ENCODE results near the gene RBP7. TPM values are rescaled to one million over a fixed set of nuclear protein-coding genes. Genes with fewer than 3 reads are reported as not detected.
"Not testable (repeated sequence)": the region's sequence is repeated elsewhere in the genome, so short reads cannot be mapped to it uniquely, and the experiment has no call there.

Gene RBP7
- total RNA-seq, 2 donors from 2014 or later, result not detected

- H3K36me3 Mint-ChIP-seq; H3K9me3 Mint-ChIP-seq; DNase-seq (ENCODE audit: low spot score in 2 of 2); H3K27ac Mint-ChIP-seq; ATAC-seq: not testable (repeated sequence)
These were observed 25.0 kb downstream of the RBP7 start for GRCh38 chr1:10021992-10022391.

GRCh38 chr1:10022656-10023055 is 25.6 kb downstream of the RBP7 start:
- DNase-seq (ENCODE audit: low spot score in 2 of 2), result no peak
- Mint-ChIP-seq H3K9me3 (no peaks in the 10 kb centered on the region), H3K27ac (no peak overlapping the region), H3K36me3 (no peaks in the 10 kb centered on the region)
- no peak for ATAC-seq

- DNase-seq (ENCODE audit: low spot score in 2 of 2) (no peak), ATAC-seq (no peak)
- Mint-ChIP-seq H3K27ac (no peak overlapping the region), H3K36me3 (no peaks in the 10 kb centered on the region), H3K9me3 (no peaks in the 10 kb centered on the region)
These were observed 28.3 kb downstream of the RBP7 start for GRCh38 chr1:10025354-10025753.

- Mint-ChIP-seq H3K27ac (no peak overlapping the region), H3K36me3 (no peaks in the 10 kb centered on the region), H3K9me3 (no peaks in the 10 kb centered on the region)
- ATAC-seq (no peak), DNase-seq (ENCODE audit: low spot score in 2 of 2) (no peak)
These were observed 30.0 kb downstream of the RBP7 start for GRCh38 chr1:10027027-10027426.

- not testable (repeated sequence) for H3K27ac Mint-ChIP-seq, H3K9me3 Mint-ChIP-seq
These were observed 32.0 kb downstream of the RBP7 start for GRCh38 chr1:10028956-10029500.

GRCh38 chr1:10031461-10031860 is 34.4 kb downstream of the RBP7 start:
- H3K36me3 Mint-ChIP-seq, result peaks cover 0 to 9% of the 10 kb centered on the region in 2 donors
- no peak for ATAC-seq
- DNase-seq (ENCODE audit: low spot score in 2 of 2), result no peak
- H3K27ac Mint-ChIP-seq, result no peak overlapping the region
- H3K9me3 Mint-ChIP-seq, result no peaks in the 10 kb centered on the region

More at GRCh38 chr1:10028956-10029500, 32.0 kb downstream of the RBP7 start:
- not testable (repeated sequence) for H3K36me3 Mint-ChIP-seq; DNase-seq (ENCODE audit: low spot score in 2 of 2); ATAC-seq

- ATAC-seq (peak; percentile 96 to 97), DNase-seq (ENCODE audit: low spot score in 2 of 2) (peak; percentile 99 to 100)
- Mint-ChIP-seq H3K36me3 (peaks cover 0 to 9% of the 10 kb centered on the region in 2 donors), H3K9me3 (no peaks in the 10 kb centered on the region), H3K27ac (peak within 1 kb of the TSS; percentile 97 to 98)
These were observed 35.7 kb downstream of the RBP7 start, which contains the start of gene UBE4B for GRCh38 chr1:10032590-10033358. Gene UBE4B (plus strand): TSS chr1:10032958. CDS start chr1:10033671, 713 bp downstream.

GRCh38 chr1:10033359-10033845 is 36.4 kb downstream of the RBP7 start:
- peaks cover 0 to 9% of the 10 kb centered on the region in 2 donors for H3K36me3 Mint-ChIP-seq
- peak in 1 of 2 donors; percentile 35 for DNase-seq (ENCODE audit: low spot score in 2 of 2)
- H3K9me3 Mint-ChIP-seq, result no peaks in the 10 kb centered on the region
- ATAC-seq, result peak; percentile 12 to 30
- H3K27ac Mint-ChIP-seq, result peak overlapping the region; percentile 75 to 98

- Mint-ChIP-seq H3K27ac (no peak overlapping the region), H3K36me3 (no peaks in the 10 kb centered on the region), H3K9me3 (no peaks in the 10 kb centered on the region)
- ATAC-seq, result no peak
- DNase-seq (ENCODE audit: low spot score in 2 of 2), result no peak
These were observed 45.7 kb downstream of the RBP7 start for GRCh38 chr1:10042746-10043145.

GRCh38 chr1:10045480-10046355 is 48.7 kb downstream of the RBP7 start:
- ATAC-seq, result no peak
- no peaks in the 10 kb centered on the region for H3K36me3 Mint-ChIP-seq

GRCh38 chr1:10046356-10047085 is 49.5 kb downstream of the RBP7 start:
- DNase-seq (ENCODE audit: low spot score in 2 of 2) (no peak), ATAC-seq (no peak)
- Mint-ChIP-seq H3K36me3 (no peaks in the 10 kb centered on the region), H3K27ac (no peak overlapping the region), H3K9me3 (no peaks in the 10 kb centered on the region)

More at GRCh38 chr1:10045480-10046355, 48.7 kb downstream of the RBP7 start:
- Mint-ChIP-seq H3K27ac (no peak overlapping the region), H3K9me3 (no peaks in the 10 kb centered on the region)
- DNase-seq (ENCODE audit: low spot score in 2 of 2), result no peak

- H3K36me3 Mint-ChIP-seq, result no peaks in the 10 kb centered on the region
- H3K9me3 Mint-ChIP-seq, result no peaks in the 10 kb centered on the region
- ATAC-seq (no peak), DNase-seq (ENCODE audit: low spot score in 2 of 2) (no peak)
- no peak overlapping the region for H3K27ac Mint-ChIP-seq
These were observed 51.6 kb downstream of the RBP7 start for GRCh38 chr1:10048601-10049000.

GRCh38 chr1:10050611-10051010 is 53.6 kb downstream of the RBP7 start:
- ATAC-seq, result no peak
- no peak for DNase-seq (ENCODE audit: low spot score in 2 of 2)
- Mint-ChIP-seq H3K27ac (no peak overlapping the region), H3K9me3 (no peaks in the 10 kb centered on the region), H3K36me3 (no peaks in the 10 kb centered on the region)

GRCh38 chr1:10051656-10052055 is 54.6 kb downstream of the RBP7 start:
- no peak for DNase-seq (ENCODE audit: low spot score in 2 of 2)

GRCh38 chr1:10052347-10052746 is 55.3 kb downstream of the RBP7 start:
- DNase-seq (ENCODE audit: low spot score in 2 of 2) (no peak), ATAC-seq (no peak)
- H3K27ac Mint-ChIP-seq, result no peak overlapping the region
- no peaks in the 10 kb centered on the region for H3K36me3 Mint-ChIP-seq
- no peaks in the 10 kb centered on the region for H3K9me3 Mint-ChIP-seq

More at GRCh38 chr1:10051656-10052055, 54.6 kb downstream of the RBP7 start:
- no peak overlapping the region for H3K27ac Mint-ChIP-seq
- ATAC-seq, result no peak
- no peaks in the 10 kb centered on the region for H3K9me3 Mint-ChIP-seq
- no peaks in the 10 kb centered on the region for H3K36me3 Mint-ChIP-seq

GRCh38 chr1:10054465-10054864 is 57.4 kb downstream of the RBP7 start:
- ATAC-seq (no peak), DNase-seq (ENCODE audit: low spot score in 2 of 2) (no peak)
- Mint-ChIP-seq H3K9me3 (no peaks in the 10 kb centered on the region), H3K36me3 (no peaks in the 10 kb centered on the region), H3K27ac (no peak overlapping the region)
